Stimulated activated naive CD8-positive, alpha-beta T cell treated with anti-CD3 and anti-CD28 coated beads, Interleukin-15, Interleukin-2, amounts not matched to agents 100 U/mL and 50 U/mL, for 24 hours (primary cell): Measurements from ENCODE around the gene MTHFD2L.
"Not testable (repeated sequence)": the region's sequence is repeated elsewhere in the genome, so short reads cannot be mapped to it uniquely, and the experiment has no call there.

ENCODE experiments used
- ATAC-seq: fragments of 150-1000 bp; cut with Tn5 transposase; one replicate; pipeline ENCODE4 v1.10.0; 2021
- DNase-seq: peaks from one replicate; pipeline ENCODE4 v3.0.0; 2021

MTHFD2L gene

DNA sequence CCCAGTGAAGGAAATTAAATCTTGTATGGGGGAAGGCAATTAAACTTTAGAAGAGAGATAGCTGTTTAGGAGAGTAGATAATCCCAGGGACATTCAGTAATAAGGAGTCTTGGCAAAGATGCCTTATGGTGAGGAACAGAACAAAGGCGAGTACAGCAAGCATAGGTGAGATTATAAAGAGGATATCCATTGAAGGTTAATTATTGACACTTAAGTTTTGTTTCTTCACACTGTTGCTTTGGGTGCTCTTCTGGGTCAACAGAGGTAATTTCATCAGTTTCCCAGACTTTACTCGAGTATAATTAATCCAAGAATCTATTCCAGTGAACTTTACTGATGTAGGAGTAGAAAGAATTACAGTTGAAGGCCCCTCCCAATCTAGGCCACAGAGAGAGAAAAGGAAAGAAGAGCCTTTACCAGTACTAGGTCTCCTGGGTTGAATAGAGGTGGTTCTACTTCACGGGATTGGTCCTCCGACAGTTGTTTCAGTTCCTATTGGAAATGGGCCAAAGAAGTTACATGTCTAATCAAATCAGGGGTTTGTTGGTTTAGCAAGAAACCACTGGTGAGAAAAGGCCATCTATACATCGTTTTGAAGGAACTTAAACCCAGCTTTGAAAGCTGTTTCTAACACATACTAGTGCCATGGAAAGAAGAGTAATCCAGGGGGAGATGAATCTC is 177.6 kb downstream of the MTHFD2L start:
- no peak for DNase-seq
- ATAC-seq: no peak

DNA sequence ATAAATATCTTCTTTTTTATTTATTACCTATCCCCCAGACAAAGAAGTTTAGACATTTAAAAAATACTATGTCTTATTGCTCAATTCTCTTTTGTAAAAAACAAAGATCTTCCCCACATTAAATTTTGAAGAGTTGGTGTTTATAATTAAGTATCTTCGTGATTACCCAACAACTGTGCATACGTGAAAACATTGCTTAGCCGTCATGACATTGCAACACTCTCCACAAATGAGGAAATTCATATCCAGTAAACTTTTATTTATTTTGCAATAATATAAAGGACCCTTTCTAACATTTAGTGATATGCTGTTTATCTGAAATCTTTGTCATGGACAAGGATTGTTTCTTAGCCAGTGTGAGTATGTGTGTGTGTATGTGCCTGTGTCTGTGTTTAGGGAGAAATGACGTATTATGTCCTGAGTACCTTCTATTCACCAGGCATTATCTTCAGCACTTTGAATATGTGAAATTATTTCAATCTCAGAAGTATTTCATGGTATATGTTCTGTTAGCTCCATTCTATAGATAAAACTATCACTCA is 180.9 kb downstream of the MTHFD2L start:
- ATAC-seq: no peak
- DNase-seq: no peak

DNA sequence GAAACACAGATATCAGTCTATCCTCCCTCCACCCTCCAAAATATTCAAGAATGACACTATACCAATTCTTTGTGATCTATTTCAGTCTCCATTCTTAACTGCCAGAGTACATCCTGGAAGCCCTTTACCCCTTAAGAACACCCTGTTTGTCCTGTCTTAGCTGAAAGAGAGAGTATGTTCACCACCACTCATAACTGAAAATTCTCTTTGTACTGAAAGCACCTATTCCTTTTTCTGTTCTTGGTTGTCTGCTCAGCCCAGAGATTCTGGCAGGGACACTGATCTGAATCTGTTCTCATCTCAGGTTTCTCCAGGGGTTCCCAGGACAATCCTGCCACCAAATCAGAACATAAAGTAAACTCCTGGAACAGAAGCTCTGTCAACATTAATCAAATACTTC is 181.6 kb downstream of the MTHFD2L start:
- no peak for DNase-seq
- no peak for ATAC-seq

DNA sequence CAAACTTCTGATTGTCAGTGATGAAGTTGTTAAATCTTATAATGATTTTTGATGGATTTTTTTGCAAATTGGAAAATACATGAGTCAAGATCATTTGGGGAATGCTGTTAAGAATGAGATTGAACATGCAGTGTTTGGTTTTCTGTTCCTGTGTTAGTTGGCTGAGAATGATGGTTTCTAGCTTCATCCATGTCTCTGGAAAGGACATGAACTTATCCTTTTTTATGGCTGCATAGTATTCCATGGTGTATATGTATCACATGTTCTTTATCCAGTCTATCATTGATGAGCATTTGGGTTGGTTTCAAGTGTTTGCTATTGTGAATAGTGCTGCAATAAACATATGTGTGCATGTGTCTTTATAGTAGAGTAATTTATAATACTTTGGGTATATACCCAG is 182.5 kb downstream of the MTHFD2L start:
- not testable (repeated sequence) for ATAC-seq, DNase-seq

DNA sequence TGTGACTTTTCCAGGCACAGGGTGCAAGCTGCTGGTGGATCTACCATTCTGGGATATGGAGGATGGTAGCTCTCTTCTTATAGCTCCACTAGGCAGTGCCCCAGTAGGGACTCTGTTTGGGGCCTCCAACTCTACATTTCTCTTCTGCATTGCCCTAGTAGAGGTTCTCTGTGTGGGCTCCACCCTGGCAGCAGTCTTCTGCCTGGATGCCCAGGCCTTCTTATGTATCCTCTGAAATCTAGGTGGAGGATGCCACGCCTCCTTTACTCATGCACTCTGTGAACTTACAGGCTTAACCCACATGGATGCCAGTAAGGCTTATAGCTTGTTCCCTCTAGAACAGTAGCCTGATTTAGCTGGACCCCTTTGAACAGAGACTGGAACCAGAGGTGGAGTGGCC is 186.1 kb downstream of the MTHFD2L start:
- DNase-seq: no peak

More for the DNA sequence above, 186.1 kb downstream of the MTHFD2L start:
- ATAC-seq: no peak
